Measurements from ENCODE around the gene FOXI1. TPM values are rescaled to one million over a fixed set of nuclear protein-coding genes. Genes with fewer than 3 reads are reported as not detected.

Gene FOXI1
- total RNA-seq, 1 experiment from 2014 or later: not detected

DNA sequence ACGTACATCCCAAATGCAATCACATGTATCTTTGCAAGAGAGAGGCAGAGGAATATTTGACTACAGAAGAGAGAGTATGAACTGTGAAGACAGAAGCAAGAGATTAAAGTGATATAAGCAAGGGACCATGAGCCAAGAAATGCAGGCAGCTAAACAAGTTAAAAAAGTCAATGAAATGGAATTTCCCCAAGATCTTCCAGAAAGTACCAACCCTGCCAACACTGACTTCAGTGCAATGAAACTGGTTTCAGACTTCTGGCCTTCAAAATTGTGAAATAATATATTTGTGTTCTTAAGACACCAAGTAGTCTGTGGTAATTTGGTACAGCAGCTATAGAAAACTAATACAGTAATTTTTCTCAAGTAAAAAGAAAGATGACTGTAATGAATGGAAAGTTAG, 20.9 kb downstream of the FOXI1 start:
- Histone ChIP-seq H2AFZ (ENCODE audit: low read depth, low read length, poor library complexity, severe bottlenecking) (no peak overlapping the region), H3K9ac (ENCODE audit: low read length) (no peak overlapping the region), H3K4me3 (replicated peaks in 1 of 2; ENCODE audit: low read depth in 1 of 2, low read length in 2 of 2) (no peak overlapping the region), H3K36me3 (ENCODE audit: control insufficient read depth in 1 of 2, insufficient read depth in 2 of 2, low read length in 2 of 2) (no peaks in the 10 kb centered on the region), H3K4me1 (ENCODE audit: control insufficient read depth in 1 of 2, insufficient read depth in 2 of 2, low read length in 2 of 2) (peaks cover 0 to 3% of the 10 kb centered on the region in 2 experiments; a peak in 2 of 4 replicates), H3K27me3 (ENCODE audit: insufficient read depth, low read length) (no peaks in the 10 kb centered on the region), H3K27ac (ENCODE audit: low read depth, low read length) (no peak overlapping the region), H3K4me2 (ENCODE audit: low read length) (no peak overlapping the region), H4K20me1 (ENCODE audit: insufficient read depth) (no peaks in the 10 kb centered on the region), H3K9me2 (ENCODE audit: insufficient read depth) (no peaks in the 10 kb centered on the region), H3K79me2 (ENCODE audit: insufficient read depth, low read length) (no peaks in the 10 kb centered on the region), H3K9me3 (ENCODE audit: control insufficient read depth in 1 of 2, insufficient read depth in 1 of 2, low read depth in 1 of 2, low read length in 2 of 2) (no peaks in the 10 kb centered on the region)
- no TSS peak for BruUV-seq (replicated peaks)
- TF ChIP-seq, protein P1, sequence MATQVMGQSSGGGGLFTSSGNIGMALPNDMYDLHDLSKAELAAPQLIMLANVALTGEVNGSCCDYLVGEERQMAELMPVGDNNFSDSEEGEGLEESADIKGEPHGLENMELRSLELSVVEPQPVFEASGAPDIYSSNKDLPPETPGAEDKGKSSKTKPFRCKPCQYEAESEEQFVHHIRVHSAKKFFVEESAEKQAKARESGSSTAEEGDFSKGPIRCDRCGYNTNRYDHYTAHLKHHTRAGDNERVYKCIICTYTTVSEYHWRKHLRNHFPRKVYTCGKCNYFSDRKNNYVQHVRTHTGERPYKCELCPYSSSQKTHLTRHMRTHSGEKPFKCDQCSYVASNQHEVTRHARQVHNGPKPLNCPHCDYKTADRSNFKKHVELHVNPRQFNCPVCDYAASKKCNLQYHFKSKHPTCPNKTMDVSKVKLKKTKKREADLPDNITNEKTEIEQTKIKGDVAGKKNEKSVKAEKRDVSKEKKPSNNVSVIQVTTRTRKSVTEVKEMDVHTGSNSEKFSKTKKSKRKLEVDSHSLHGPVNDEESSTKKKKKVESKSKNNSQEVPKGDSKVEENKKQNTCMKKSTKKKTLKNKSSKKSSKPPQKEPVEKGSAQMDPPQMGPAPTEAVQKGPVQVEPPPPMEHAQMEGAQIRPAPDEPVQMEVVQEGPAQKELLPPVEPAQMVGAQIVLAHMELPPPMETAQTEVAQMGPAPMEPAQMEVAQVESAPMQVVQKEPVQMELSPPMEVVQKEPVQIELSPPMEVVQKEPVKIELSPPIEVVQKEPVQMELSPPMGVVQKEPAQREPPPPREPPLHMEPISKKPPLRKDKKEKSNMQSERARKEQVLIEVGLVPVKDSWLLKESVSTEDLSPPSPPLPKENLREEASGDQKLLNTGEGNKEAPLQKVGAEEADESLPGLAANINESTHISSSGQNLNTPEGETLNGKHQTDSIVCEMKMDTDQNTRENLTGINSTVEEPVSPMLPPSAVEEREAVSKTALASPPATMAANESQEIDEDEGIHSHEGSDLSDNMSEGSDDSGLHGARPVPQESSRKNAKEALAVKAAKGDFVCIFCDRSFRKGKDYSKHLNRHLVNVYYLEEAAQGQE (IDR thresholded peaks at IDR 0.05; ENCODE audit: low read depth): no peak
- TF ChIP-seq, protein P2, sequence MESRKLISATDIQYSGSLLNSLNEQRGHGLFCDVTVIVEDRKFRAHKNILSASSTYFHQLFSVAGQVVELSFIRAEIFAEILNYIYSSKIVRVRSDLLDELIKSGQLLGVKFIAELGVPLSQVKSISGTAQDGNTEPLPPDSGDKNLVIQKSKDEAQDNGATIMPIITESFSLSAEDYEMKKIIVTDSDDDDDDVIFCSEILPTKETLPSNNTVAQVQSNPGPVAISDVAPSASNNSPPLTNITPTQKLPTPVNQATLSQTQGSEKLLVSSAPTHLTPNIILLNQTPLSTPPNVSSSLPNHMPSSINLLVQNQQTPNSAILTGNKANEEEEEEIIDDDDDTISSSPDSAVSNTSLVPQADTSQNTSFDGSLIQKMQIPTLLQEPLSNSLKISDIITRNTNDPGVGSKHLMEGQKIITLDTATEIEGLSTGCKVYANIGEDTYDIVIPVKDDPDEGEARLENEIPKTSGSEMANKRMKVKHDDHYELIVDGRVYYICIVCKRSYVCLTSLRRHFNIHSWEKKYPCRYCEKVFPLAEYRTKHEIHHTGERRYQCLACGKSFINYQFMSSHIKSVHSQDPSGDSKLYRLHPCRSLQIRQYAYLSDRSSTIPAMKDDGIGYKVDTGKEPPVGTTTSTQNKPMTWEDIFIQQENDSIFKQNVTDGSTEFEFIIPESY (IDR thresholded peaks at IDR 0.05; ENCODE audit: extremely low read depth, insufficient replicate concordance, low read length): no peak
- TF ChIP-seq EZH2phosphoT487 (IDR thresholded peaks at IDR 0.05; ENCODE audit: borderline replicate concordance): no peak
- TF ChIP-seq SRF (IDR thresholded peaks at IDR 0.05; ENCODE audit: low read depth): no peak
- no peak for DNase-seq (ENCODE audit: low read depth, low spot score)
- no peak for ATAC-seq
- CTCF ChIA-PET: no interaction called here
- POLR2A ChIA-PET: no interaction called here
- RAD21 ChIA-PET (ENCODE audit: low non-redundant PET in 1 of 2, low total read pairs in 2 of 2, uncharacterized antibody in 2 of 2, unreplicated experiment in 2 of 2): no interaction called here
- intact Hi-C loops (cut with micrococcal nuclease): no loop called here

Data from HCT116 (cell line).